Measurements from ENCODE around the gene LMX1B.
A peak's percentile ranks its signal among the peaks of the same experiment; 100 is the strongest.

LMX1B gene

GRCh38 chr9:126609191-126609590 lies 4.5 kb upstream of the LMX1B start:
- no peak for TF ChIP-seq CTCF (conservative IDR thresholded peaks at IDR 0.05; ENCODE audit: low read depth, low read length)
- H3K4me3 ChIP-seq (ENCODE audit: low read length): no peak overlapping the region
- DNase-seq (ENCODE audit: low read depth): no peak

- TF ChIP-seq CTCF (conservative IDR thresholded peaks at IDR 0.05; ENCODE audit: low read depth, low read length): no peak
- H3K4me3 ChIP-seq (ENCODE audit: low read length): no peak overlapping the region
- no peak for DNase-seq (ENCODE audit: low read depth)
These were observed 3.9 kb upstream of the LMX1B start for GRCh38 chr9:126609711-126610388.

- no peak overlapping the region for H3K4me3 ChIP-seq (ENCODE audit: low read length)
- no peak for TF ChIP-seq CTCF (conservative IDR thresholded peaks at IDR 0.05; ENCODE audit: low read depth, low read length)
- DNase-seq (ENCODE audit: low read depth): no peak
These were observed 2.5 kb upstream of the LMX1B start for GRCh38 chr9:126611193-126611591.

GRCh38 chr9:126611592-126612325 lies 2.0 kb upstream of the LMX1B start:
- no peak for DNase-seq (ENCODE audit: low read depth)
- H3K4me3 ChIP-seq (ENCODE audit: low read length): no peak overlapping the region

GRCh38 chr9:126612326-126612812 lies 1.4 kb upstream of the LMX1B start:
- TF ChIP-seq CTCF (conservative IDR thresholded peaks at IDR 0.05; ENCODE audit: low read depth, low read length): no peak
- DNase-seq (ENCODE audit: low read depth): no peak
- H3K4me3 ChIP-seq (ENCODE audit: low read length): no peak overlapping the region

More at GRCh38 chr9:126611592-126612325, 2.0 kb upstream of the LMX1B start:
- peak; percentile 78 for TF ChIP-seq CTCF (conservative IDR thresholded peaks at IDR 0.05; ENCODE audit: low read depth, low read length)

GRCh38 chr9:126612813-126613641 lies 701 bp upstream of the LMX1B start:
- no peak overlapping the region for H3K4me3 ChIP-seq (ENCODE audit: low read length)
- no peak for DNase-seq (ENCODE audit: low read depth)
- no peak for TF ChIP-seq CTCF (conservative IDR thresholded peaks at IDR 0.05; ENCODE audit: low read depth, low read length)

Data from retinal pigment epithelial cell (primary cell).